GM12872 (cell line): ENCODE measurements around the gene RNF31.

ENCODE experiments used
- TF ChIP-seq, protein P1 (sequence below): IDR thresholded peaks from 3 replicates; pipeline ENCODE4 v1.5.1; 2011; ENCODE audit warnings: low read depth, mild to moderate bottlenecking, low read length, moderate library complexity; ENCODE audit not compliant: insufficient read depth

The RNF31 gene

DNA sequence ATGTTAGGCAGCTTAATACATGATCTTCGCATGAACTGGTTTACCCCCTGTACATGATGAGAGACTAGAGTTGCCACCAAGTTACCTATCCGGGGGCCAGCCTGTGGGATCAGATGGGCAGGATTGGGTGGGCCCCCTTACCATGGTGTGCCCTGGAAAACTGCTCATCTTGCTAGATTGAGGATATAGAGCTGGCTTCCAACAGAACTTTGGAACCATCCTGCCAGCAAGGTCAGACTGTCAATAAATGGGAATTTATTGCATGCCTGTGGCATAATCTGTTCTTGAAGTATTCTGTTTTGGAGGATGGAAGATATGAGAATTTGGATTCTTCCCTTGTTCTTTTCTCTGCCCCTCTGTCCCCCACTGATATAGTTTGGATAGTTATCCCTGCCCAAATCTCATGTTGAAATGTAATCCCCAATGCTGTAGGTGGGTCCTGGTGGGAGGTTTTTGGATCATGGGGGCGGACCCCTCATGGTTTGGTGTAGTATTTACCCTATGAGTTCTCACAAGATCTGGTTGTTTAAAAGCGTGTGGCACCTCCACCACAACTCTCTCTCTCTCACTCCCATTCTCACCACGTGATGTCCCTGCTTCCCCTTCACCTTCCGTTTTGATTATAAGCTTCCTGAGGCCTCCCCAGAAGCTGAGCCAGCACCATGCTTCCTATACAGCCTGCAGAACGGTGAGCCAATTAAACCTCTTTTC lies 51.7 kb downstream of the RNF31 start:
- TF ChIP-seq, protein P1, sequence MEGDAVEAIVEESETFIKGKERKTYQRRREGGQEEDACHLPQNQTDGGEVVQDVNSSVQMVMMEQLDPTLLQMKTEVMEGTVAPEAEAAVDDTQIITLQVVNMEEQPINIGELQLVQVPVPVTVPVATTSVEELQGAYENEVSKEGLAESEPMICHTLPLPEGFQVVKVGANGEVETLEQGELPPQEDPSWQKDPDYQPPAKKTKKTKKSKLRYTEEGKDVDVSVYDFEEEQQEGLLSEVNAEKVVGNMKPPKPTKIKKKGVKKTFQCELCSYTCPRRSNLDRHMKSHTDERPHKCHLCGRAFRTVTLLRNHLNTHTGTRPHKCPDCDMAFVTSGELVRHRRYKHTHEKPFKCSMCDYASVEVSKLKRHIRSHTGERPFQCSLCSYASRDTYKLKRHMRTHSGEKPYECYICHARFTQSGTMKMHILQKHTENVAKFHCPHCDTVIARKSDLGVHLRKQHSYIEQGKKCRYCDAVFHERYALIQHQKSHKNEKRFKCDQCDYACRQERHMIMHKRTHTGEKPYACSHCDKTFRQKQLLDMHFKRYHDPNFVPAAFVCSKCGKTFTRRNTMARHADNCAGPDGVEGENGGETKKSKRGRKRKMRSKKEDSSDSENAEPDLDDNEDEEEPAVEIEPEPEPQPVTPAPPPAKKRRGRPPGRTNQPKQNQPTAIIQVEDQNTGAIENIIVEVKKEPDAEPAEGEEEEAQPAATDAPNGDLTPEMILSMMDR = no peak

GRCh38 chr14:24204163-24205146 lies 57.2 kb downstream of the RNF31 start:
- TF ChIP-seq, protein P1 = no peak

DNA sequence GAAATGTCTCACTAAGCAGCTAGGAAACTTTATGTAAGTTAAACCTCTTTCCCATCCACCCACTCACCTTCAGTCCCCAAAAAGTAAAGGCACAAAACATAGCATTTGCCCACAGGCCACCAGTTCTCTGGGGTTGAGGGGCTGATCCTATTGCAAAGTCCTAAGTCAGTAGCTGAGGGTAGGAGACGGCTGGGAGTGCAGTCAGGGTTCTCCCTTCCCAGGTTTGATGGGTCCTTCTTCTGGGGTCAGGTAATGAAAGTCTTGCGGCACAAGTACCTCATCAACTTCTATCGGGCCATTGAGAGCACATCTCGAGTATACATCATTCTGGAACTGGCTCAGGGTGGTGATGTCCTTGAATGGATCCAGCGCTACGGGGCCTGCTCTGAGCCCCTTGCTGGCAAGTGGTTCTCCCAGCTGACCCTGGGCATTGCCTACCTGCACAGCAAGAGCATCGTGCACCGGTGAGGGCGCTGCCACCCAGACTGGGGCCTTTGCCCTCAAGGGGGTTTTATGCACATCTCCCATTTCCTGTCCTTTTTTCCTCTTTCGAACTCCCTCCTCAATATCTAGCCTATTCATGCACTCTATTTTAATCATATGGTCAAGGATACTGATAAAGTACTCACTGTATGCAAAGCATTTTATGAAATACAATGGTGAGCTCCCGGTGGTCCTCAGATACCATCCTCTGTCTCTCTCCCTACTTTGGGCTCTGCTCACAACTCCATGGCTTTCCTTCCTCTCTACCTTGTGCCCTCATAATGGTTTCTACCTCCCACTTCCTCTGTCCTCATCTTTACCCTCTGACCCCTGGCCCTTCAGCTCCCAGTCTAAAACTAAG lies 59.2 kb downstream of the RNF31 start:
- TF ChIP-seq, protein P1 = no peak

GRCh38 chr14:24207104-24207551 lies 59.8 kb downstream of the RNF31 start:
- TF ChIP-seq, protein P1 = no peak

DNA sequence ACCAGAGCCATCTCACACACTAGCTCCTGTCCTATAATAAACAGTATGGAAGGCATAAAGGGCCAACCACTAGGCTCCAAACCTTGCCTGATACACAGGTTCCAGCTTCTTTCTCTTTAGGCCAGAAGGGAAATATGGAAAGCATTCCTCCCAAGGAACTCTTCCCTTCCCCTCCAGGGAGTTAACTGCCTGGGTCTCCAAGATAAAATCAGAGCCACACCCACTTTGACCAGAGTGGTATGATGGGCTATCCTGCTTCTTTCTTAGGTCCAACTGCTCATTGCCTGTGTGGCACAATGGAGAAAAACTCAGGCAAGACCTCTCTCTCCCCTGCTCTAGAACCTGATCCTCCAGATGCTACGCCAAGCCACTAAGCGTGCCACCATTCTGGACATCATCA lies 60.3 kb downstream of the RNF31 start:
- TF ChIP-seq, protein P1 = no peak
